A549 treated with Mapracorat at 1 μM for 4 hours (cell line): ENCODE measurements around the gene NPEPPS. TPM values are rescaled to one million over a fixed set of nuclear protein-coding genes. Genes with fewer than 3 reads are reported as not detected.

ENCODE experiments used
- total RNA-seq: library from RNA; stranded (reverse); fragments of 200-300 nt; extraction: Qiagen RNA extraction; gene quantifications from 5 replicates; pipeline ENCODE4 v1.2.3, GENCODE V29; 2022

NPEPPS gene, protein sequence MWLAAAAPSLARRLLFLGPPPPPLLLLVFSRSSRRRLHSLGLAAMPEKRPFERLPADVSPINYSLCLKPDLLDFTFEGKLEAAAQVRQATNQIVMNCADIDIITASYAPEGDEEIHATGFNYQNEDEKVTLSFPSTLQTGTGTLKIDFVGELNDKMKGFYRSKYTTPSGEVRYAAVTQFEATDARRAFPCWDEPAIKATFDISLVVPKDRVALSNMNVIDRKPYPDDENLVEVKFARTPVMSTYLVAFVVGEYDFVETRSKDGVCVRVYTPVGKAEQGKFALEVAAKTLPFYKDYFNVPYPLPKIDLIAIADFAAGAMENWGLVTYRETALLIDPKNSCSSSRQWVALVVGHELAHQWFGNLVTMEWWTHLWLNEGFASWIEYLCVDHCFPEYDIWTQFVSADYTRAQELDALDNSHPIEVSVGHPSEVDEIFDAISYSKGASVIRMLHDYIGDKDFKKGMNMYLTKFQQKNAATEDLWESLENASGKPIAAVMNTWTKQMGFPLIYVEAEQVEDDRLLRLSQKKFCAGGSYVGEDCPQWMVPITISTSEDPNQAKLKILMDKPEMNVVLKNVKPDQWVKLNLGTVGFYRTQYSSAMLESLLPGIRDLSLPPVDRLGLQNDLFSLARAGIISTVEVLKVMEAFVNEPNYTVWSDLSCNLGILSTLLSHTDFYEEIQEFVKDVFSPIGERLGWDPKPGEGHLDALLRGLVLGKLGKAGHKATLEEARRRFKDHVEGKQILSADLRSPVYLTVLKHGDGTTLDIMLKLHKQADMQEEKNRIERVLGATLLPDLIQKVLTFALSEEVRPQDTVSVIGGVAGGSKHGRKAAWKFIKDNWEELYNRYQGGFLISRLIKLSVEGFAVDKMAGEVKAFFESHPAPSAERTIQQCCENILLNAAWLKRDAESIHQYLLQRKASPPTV
- 51.6 to 66.8 TPM (median 62.3 TPM) in 5 replicates for total RNA-seq

GRCh38 chr17:47530557-47531232, at the start of gene NPEPPS:
NPEPPS (plus strand) TSS chr17:47531108; CDS start chr17:47531301, 193 bp downstream.

DNA sequence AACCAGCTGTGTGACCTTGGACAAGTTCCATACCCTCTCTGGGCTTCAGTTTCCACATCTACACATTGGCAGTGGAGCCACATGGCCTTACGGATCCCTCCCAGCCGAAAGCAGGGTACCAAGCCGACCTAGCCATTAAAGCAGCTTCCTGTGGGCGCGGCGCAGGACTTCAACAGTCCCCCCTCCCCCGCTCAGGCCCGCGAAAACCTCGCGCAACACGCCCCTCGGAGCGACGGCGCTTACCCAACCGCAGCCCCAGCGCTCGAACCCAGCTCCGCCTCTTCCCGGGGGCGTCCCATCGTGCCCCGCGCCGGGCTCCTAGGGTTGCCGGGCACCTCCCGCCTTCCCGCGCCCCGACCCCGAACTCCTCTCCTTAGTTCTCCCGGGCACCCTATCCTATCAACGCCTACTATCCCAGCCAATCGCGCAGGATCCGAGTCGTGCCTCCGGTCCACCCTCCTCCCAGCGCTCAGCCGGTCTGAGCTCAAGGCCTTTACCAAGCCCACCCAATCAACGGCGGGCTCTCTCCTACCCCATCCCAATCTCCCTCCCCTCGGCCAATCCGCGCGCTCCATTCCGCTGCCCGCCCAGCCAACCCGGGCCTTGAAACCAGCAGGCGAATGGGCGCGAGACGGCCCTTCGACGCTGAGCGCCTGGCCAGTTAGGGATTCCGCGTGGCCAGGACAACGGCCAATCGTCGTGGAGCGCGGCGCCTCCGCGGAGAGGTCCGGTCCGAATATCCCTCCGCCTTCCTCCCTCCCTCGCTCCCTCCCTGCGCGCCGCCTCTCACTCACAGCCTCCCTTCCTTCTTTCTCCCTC, 118.5 kb downstream of the NPEPPS start, which contains the start of gene KPNB1:
Gene KPNB1 (plus strand): TSS at position 767 of the 819 bp plus-strand sequence. CDS start 326 bp downstream, outside the sequence.

Other genes starting within 250 kb of the NPEPPS start
- gene EFCAB13, start 207.2 kb upstream of the NPEPPS start, total RNA-seq: 1.8 to 3.2 TPM (median 1.9 TPM) in 5 replicates
- gene KPNB1, start 118.8 kb downstream of the NPEPPS start, total RNA-seq: 267 to 340 TPM (median 330 TPM) in 5 replicates
- 4.2 to 6.5 TPM (median 5.1 TPM) in 5 replicates for gene TBKBP1, start 163.1 kb downstream of the NPEPPS start, total RNA-seq
- gene TBX21, start 202.1 kb downstream of the NPEPPS start, total RNA-seq: 0.13 to 0.27 TPM (median 0.15 TPM) in 5 replicates